OCI-LY3 (cell line): ENCODE data around the gene MAN2A2.

ENCODE experiments used
- EZH2phosphoT487 ChIP-seq: fragments of 200-600 bp; shearing (Covaris generic); IDR thresholded peaks from 2 replicates; pipeline ENCODE4 v1.6.1; 2018; ENCODE audit warnings: antibody characterized with exemption, mixed run types, low read depth
- TF ChIP-seq, protein P1 (sequence below): fragments of 200-600, 300-600 bp; sonication (generic); IDR thresholded peaks from 2 replicates; pipeline ENCODE4 v1.5.1; 2014; ENCODE audit warnings: antibody characterized with exemption, low read length, low read depth

DNA sequence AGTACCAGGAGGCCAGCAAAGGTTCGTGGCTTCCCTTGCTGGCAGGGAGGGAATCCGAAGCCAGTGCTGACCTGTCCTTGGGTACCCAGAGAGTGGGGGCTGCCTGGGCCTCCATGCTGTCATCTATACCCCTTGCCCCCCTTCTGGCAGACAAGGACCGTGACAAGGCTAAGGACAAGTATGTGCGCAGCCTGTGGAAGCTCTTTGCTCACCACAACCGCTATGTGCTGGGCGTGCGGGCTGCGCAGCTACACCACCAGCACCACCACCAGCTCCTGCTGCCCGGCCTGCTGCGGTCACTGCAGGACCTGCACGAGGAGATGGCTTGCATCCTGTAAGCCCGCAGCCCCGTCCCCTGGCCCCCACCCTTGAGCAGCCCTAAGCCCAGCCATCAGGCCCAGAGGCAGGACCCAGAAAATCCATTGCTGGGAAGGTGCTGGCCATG is 16.0 kb upstream of the MAN2A2 start:
- TF ChIP-seq, protein P1, sequence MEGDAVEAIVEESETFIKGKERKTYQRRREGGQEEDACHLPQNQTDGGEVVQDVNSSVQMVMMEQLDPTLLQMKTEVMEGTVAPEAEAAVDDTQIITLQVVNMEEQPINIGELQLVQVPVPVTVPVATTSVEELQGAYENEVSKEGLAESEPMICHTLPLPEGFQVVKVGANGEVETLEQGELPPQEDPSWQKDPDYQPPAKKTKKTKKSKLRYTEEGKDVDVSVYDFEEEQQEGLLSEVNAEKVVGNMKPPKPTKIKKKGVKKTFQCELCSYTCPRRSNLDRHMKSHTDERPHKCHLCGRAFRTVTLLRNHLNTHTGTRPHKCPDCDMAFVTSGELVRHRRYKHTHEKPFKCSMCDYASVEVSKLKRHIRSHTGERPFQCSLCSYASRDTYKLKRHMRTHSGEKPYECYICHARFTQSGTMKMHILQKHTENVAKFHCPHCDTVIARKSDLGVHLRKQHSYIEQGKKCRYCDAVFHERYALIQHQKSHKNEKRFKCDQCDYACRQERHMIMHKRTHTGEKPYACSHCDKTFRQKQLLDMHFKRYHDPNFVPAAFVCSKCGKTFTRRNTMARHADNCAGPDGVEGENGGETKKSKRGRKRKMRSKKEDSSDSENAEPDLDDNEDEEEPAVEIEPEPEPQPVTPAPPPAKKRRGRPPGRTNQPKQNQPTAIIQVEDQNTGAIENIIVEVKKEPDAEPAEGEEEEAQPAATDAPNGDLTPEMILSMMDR: no peak
- TF ChIP-seq EZH2phosphoT487: no peak
